ENCODE results near the gene KLHDC8B.

Gene KLHDC8B

DNA sequence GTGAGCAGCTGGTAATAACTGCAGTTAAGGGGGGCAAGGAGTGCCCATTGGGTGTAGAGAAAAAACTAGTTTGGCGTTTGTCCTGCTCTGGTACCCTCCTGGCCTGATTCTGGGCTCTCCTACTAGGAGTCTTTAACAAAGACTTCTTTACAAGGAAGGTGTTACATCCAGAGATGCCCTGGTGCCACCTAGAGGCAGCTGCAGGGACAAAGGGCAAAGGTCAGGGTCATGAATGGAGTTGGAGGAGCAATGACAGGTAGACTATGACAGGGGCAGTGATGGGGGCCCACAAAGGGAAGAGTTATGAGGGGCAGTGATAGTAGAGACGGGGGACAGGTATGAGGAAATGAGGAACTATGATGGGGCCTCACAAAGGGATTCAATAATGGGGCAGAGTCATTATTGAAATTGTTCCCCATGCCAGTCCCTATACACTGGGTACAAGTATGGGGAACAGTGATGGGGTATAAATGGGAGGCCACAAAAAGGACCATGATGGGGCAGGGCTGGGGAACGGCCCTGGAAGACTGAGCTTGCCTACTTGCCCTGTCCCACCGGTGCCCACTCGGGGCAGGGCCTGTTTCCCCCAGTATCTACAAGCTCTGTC, 13.2 kb upstream of the KLHDC8B start:
- FAIRE-seq (peak; percentile 71), DNase-seq (ENCODE audit: extremely low spot score, insufficient read length, low read depth) (no peak)

DNA sequence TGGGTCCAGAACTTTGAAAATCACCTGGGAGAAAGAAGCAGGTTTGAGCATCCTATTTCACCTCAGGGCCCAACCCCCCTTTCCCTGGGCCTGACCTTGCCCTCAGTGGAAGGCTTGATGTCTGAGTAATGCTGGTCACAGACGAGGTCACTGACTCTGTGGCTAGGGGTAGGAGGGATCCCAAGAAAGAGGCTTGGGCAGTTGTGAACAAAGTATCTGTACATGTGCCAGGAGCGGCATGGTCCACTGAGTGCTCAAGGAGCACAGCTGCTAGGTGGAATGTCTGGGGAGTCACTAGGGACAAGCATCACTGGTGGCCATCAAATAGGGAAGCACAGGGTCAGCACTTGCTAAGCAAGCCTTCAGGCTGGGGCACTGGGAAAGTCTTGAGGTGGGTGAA, 12.6 kb upstream of the KLHDC8B start:
- no peak for DNase-seq (ENCODE audit: extremely low spot score, insufficient read length, low read depth)
- no peak for FAIRE-seq

DNA sequence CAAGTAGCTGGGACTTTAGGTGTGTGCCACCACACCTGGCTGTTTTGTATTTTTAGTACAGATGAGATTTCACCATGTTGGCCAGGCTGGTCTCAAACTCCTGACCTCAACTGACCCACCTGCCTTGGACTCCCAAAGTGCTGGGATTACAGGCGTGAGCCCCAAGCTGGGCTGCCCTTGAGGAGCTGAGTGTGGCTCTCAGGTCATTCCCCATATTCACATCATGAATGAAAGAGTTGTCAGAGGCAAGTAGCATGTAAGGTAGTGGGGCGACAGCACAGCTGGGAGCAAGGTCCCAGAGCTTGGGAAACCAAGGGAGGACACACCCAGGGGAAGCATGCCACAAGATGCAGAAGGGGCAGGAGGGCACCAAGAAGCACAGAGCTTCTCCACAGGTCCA, 10.2 kb upstream of the KLHDC8B start:
- DNase-seq (ENCODE audit: extremely low spot score, insufficient read length, low read depth) = no peak

DNA sequence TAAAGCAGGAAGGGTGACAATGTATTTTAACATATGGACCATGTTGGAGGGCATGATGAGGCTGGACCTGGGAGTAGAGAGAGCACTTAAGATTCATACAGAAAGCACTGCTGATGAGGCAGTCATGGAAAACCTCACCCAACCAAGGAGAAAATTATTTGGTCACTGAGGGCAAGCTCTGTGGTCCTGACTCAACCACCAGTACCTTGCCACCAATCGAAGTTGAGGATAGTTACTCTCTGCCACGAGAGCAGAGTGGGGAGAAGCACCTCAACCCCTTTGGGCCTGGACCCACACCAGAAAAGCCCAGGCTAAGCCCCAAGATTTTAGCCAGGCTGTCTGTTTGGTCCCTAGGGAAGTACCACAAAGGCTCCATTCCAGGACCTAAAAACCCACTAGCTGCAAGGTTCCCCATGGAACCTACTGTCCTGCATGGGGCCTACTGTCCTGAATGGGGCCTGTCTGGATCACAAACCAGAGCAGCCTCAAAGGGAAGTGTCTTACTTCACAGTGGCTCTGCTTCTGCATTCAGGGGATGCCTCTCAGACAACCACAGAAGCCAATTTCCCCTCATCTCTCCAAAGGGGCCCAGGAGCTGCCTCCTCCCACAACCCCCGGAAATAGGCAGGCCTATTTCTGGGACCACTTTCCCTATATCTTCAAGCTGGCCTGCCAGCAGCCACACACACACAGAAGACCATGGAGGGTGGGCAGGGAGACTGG, 9.4 kb upstream of the KLHDC8B start:
- FAIRE-seq = no peak
- no peak for DNase-seq (ENCODE audit: extremely low spot score, insufficient read length, low read depth)

More for the DNA sequence above, 10.2 kb upstream of the KLHDC8B start:
- no peak for FAIRE-seq

DNA sequence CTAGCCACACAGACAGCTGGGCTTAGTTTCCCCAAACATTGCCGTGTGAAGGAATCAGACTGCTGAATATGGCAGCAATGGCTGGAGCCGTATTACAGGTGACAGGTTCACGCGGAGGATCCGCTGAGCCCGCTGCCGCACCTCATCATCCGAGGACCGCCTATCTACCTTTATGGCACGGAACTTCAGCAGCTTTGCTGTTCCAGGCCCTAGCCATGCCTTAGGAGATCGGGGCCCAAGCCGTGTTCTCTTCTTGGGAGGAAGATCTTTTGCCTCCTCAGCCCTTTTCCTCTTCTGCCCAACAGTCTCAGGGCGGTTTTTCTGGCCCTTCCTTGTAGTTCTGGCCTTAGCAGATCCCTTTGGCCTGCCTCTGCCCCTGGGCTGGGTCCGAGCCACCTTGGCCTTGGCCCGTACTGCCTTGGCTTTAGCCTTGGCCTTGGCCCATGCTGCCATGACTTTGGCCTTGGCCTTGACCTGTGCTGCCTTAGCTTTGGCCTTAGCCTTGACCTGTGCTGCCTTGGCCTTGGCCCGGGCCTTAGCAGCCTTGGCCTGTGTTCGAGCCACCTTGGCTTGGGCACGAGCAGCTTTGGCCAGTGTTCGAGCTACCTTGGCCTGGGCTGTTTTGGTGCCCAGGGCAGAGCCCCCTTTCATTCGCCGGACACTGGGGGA, 8.5 kb upstream of the KLHDC8B start:
- FAIRE-seq (no peak), DNase-seq (ENCODE audit: extremely low spot score, insufficient read length, low read depth) (no peak)

DNA sequence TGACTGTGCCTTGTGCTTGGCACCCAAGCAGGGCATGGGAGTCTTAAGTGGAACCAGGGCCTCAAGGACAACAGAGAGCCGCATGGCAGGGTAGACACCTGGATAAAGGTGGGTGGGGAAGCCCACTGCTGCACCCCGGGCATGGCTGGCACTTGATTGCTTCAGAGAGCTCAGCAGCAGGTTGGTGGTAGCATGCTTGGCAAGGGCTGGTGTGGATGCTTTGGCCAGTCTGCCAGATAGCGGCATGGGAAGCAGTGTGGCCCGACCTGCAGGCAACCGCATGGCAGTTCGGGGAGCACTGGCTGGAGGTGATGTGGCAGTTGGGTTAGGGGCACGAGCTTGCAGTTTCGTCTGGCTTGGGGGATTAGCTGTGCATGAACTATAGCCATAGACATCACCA, 7.8 kb upstream of the KLHDC8B start:
- FAIRE-seq (no peak), DNase-seq (ENCODE audit: extremely low spot score, insufficient read length, low read depth) (no peak)

DNA sequence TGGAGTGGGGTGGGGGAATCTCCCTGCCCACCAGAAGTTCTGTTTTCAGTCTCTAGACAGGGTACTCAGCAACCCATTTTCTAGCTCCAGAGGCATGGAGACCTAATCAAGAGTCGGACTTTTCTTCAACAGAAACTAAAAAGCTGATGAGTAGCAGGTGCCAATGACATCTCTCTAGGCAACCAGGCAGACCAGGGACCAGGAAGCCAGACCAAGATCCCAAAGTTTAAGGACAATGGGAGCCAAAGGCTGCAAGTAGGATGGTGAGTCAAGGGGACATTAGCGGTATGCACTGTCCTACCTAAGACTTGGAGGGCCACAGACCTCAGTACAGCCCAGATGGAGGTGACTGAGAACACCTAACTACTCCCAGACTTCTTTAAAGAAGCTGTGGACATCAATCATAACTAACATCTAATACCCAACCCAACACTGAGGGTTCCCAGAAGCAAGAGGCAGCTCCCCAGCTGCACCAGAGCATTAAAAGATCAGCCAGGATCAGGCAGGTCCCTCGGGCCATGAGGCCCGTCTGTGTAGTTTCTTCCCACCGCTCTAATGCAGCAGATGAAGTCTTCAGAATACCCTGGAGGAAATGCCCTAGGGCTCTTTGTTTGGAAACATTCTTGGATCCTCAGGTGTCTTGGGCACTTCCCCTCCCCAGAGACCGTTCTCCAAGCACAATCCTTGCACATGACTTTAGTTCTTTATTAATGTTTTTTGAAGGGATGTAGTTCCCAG, 6.2 kb upstream of the KLHDC8B start:
- FAIRE-seq (no peak), DNase-seq (ENCODE audit: extremely low spot score, insufficient read length, low read depth) (no peak)

DNA sequence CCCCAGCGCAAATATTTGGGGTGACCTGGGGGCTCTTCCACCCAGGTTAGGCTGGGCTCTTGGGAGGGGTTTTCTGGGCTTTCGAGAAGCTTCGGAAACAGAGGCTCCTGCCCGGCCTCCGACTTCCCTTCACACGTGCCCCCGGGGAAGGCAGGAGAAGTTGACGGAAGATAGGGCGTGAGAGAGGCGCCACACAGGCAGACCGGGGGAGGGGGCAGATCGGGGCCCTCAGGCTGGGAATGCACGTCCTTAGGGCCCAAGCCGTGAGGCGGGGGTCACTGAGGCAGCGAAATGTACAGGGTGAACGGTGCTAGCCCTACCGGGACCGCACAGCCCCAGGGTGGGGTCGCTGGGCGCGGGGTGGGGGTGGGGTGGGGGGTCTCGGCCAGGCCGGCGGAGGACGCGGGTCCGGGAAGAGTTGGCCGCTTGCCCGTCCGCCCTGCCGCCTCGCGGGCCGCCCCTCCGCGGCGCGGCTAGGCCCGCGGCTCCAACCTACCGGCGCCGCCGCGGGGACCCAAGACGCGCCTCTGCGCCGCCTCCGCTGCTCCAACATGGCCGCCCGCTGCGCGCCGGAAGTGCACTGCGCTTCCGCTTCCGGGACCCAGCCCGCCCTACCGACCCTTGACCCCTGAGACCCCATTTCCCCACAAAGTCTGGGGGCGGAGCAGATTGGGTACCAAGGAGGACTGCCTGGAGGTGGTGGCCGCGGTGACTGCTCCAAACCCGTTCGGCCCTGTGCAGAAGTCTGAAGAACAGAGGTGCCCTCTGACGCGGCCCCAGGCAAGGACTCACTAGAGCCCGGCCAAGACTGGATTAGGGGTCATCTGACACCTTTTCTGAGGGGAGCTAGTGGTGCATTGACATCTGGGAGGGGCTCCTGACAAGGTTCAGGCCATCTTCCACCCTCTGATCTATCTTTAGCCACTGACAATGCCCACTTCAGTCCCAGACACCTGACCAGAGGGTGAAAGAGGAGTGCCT, 5.3 kb upstream of the KLHDC8B start, which contains the start of gene CCDC71:
CCDC71 (minus strand) TSS at position 561 of the 981 bp plus-strand sequence. CDS start 2,123 bp downstream, outside the sequence.
- DNase-seq (ENCODE audit: extremely low spot score, insufficient read length, low read depth) (peak; percentile 90), FAIRE-seq (peak; percentile 93)

DNA sequence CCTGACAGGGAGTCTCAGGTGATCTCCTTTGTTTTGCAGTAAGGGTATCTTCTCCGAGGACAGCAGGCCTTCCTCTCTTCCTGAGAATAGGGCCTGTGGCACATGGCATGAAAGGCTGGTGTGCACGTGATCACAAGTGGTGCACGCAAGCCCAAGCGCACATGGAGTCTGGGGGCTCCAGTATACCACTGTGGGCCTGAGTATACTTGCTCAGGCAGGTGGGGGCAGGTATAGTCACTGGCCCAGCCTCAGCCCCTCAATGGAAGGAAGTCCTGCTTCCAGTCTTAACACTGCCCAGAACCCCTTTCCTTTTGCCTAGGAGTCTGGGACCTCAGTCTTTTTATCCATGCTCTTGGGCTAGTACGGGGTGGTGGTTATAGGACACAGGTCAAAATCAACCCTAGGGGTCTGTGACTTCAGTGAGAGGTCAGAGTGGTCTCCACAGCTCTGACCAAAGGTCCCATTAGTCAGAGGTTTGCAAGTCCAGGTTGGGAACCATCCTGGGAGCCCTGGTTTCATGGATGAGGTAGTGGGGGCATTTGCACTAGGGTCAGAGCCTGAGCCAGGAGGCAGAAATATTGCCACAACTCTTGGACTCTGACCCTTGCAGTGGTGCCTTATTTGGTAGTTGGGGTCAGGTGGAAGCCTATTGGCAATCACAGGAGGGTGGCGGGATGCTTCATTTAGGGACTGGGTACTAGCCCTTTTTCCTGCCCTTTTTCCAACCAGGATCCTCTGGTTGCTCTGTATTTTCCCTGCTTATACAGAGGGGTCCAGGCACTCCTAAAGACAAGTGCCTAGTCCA, 4.4 kb upstream of the KLHDC8B start:
- DNase-seq (ENCODE audit: extremely low spot score, insufficient read length, low read depth) (no peak), FAIRE-seq (no peak)

DNA sequence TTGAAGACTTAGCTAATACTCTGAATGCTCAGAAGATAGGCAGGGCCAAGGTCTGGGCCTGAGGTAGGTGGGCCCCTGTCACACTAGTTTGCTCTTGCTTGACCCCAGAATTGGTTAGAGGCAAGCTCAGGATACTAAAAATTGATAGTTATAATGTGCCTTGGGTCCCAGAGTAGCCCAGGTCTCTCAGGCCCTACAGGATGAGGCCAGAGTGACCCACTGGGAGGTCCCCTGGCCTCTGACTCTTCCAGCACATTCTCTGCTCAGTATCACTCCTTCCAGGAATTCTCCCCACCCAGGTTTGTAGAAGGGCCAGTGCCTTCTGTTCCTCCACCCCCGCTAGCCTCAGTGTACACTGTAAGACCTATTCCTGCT, 667 bp upstream of the KLHDC8B start:
- FAIRE-seq = no peak
- no peak for DNase-seq (ENCODE audit: extremely low spot score, insufficient read length, low read depth)

DNA sequence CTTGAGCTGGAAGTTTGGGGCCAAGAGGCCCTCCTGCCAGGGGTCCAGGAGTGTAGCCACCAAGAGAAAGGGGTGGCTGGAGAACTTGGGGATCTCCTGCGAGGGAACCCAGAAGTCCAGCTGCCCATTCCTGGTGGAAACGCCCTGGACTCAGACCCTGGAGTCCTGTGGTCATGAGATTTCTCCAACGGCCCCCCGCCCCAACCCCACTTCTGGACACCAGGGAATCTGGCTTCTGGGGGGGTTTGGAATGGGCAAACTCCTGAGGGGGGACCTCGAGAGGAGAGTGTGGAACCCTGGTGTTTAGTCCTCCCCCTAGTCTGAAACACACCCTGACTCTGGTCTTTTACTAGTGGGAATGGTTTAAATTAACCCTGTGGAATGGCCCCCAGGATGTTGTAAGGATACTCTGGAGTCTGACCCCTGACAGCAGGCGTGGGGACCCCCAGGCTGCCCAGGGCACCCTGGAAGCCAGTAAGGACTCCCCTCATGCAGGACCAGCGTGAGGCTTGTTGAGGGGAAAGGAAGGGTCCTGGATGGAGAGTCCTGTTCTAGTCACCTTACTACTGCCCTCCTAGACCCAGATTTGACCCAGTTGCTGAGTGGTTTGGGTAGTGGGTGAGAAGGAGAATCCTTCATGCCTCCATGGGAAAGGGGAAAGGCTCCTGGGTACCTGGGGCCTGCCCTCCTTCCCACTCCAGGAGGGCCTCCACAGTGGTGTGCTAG, 540 bp downstream of the KLHDC8B start:
- no peak for DNase-seq (ENCODE audit: extremely low spot score, insufficient read length, low read depth)
- FAIRE-seq = no peak

DNA sequence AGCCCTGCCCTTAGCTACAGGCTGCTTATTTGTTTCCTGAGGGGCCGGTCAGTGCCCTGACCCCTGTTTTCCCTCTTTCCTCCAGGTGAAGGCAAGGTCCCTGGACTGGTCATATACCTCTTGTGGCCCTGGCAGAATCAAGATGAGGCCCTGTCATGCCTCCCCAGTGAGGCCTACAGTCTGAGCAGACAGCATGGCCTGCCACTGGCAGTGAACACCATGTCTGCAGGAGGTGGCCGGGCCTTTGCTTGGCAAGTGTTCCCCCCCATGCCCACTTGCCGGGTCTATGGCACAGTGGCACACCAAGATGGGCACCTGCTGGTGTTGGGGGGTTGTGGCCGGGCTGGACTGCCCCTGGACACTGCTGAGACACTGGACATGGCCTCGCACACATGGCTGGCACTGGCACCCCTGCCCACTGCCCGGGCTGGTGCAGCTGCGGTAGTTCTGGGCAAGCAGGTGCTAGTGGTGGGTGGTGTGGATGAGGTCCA, 1.2 kb downstream of the KLHDC8B start:
- no peak for FAIRE-seq
- no peak for DNase-seq (ENCODE audit: extremely low spot score, insufficient read length, low read depth)

DNA sequence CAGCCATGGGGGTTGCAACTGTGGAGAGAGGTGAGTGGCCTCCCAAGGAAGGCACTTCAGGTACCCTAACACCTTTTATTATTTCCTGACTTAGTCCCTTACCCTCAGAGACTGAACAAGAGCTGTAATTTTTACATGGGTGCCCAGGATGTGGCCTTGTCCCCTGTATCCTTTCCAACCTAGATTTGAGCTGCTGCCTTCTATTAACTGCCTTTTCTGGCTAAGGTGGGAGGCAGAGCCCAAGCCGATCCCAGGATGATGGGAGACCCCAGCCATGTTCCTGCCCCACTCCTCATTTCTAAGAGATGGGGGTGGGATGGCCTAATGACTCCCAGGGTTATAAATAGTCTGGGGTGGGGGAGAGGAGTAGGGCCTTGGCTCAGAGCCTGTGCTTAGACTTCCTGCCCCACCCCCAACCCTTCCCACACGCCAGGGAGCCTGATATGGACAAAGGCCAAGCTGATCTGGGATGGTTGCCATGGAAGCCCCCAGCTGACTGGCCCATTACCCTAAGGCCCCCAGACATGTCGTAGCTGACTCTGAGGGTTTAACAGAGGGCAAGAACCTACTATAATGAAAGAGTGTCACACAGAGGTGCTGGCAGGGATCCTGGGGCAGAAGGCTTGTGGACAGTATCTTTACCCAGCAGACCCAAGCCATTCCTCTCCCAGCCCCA, 1.9 kb downstream of the KLHDC8B start:
- no peak for FAIRE-seq
- DNase-seq (ENCODE audit: extremely low spot score, insufficient read length, low read depth) = no peak

DNA sequence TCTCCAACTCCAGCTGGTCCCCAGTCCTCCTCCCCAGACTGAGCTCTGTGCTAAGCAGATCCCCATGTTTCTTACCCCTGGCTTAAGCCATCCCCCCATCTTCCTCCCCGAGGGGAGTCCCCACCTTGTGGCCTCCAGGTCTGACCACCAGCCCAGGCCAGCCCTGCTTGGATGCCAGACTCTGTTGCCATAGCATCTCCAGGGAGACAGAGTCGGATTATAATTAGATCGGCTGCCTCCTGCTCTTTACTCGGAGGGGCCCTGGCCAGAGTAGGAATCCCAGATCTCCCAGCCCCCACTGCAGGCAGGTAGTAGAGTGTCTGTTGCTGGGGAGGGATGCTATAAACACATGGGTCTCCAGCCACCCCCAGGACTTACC, 2.4 kb downstream of the KLHDC8B start:
- FAIRE-seq (no peak), DNase-seq (ENCODE audit: extremely low spot score, insufficient read length, low read depth) (no peak)

DNA sequence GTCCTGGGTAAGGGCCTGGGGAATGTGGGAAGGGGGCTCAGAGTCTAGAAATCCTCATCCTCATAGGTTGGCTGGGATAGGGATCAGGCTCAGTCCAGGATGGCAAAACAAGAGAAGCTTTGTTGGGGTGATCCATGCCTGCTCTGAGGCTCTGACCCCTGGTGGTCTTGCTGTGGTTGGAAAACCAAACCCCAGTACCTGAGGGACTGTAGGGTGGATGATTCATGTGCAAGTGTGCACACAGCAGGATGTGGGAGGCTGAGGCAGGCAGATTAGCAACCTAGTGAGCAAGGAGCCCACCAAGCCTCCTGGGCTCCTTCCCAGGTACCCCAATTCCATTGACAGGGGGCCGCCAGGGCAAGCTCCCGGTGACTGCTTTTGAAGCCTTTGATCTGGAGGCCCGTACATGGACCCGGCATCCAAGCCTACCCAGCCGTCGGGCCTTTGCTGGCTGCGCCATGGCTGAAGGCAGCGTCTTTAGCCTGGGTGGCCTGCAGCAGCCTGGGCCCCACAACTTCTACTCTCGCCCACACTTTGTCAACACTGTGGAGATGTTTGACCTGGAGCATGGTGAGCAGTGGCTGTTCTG, 3.1 kb downstream of the KLHDC8B start:
- no peak for DNase-seq (ENCODE audit: extremely low spot score, insufficient read length, low read depth)
- no peak for FAIRE-seq

DNA sequence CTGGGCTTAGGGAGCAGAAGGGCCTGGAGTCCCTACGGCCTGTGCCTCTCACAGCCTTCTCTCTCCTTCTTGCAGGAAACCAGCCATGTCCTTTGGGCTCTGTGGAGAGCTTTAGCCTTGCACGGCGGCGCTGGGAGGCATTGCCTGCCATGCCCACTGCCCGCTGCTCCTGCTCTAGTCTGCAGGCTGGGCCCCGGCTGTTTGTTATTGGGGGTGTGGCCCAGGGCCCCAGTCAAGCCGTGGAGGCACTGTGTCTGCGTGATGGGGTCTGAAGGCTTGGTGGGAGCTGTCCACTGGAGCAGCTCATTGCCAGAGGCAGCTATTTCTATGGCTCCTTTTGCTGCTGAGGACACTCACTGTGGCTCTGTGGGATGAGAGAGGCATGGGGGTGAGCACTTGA, 4.1 kb downstream of the KLHDC8B start:
- FAIRE-seq (no peak), DNase-seq (ENCODE audit: extremely low spot score, insufficient read length, low read depth) (no peak)

DNA sequence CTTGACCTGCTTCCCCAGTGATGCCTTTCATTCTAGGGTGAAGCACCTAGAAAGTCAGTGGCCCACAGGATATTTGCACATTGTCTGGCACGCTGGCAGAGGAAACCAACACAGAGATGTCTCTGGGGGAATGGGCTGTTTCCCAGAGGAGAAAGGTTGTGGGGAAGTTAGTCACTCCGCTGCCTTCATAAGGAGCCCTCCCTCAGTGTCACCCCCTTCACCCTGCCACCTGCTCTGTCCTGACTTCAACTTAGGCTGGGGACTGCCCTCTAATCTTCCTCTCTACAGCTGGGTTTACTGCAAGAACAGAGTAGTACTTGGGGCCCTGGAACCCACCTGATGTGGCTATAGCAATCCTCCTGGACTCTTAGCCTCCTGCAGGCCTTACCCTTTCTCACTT, 5.7 kb downstream of the KLHDC8B start:
- no peak for DNase-seq (ENCODE audit: extremely low spot score, insufficient read length, low read depth)
- FAIRE-seq = no peak

Data from GM18507 (cell line).